AG10803 (cell line): ENCODE data around the gene PRKAB1.

Experiments
- DNase-seq: peaks from one replicate; pipeline ENCODE4 v3.0.0; 2010; ENCODE audit warnings: low read depth
- H3K4me3 ChIP-seq: 2 replicates; pipeline ENCODE4 v1.5.1; 2011; ENCODE audit warnings: mild to moderate bottlenecking, low read length, control low read depth
- TF ChIP-seq, protein P1 (sequence below): conservative IDR thresholded peaks from 2 replicates; pipeline ENCODE4 v1.5.1; 2011; ENCODE audit warnings: mild to moderate bottlenecking, low read length, control low read depth, inconsistent platforms

The PRKAB1 gene

DNA sequence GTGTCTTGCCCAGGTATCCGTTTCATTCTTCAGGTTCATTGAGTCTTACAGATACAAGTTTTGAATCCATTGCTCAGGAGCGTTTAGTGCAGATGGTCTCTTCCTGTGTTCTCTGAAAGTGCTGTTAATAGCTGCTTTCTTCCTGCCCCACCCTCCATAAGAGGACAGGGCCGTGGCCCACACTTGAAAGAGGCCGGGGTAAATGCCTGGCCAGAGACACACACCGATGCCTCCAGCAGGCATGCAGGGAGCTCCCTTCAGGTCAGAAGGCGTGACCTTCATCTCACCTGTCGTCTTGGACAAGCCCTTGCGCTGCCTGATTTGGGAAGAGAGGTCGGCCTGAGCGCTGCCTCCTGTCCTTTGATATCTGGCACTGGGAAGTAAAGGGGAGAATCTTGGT, 11.6 kb downstream of the PRKAB1 start:
- TF ChIP-seq, protein P1, sequence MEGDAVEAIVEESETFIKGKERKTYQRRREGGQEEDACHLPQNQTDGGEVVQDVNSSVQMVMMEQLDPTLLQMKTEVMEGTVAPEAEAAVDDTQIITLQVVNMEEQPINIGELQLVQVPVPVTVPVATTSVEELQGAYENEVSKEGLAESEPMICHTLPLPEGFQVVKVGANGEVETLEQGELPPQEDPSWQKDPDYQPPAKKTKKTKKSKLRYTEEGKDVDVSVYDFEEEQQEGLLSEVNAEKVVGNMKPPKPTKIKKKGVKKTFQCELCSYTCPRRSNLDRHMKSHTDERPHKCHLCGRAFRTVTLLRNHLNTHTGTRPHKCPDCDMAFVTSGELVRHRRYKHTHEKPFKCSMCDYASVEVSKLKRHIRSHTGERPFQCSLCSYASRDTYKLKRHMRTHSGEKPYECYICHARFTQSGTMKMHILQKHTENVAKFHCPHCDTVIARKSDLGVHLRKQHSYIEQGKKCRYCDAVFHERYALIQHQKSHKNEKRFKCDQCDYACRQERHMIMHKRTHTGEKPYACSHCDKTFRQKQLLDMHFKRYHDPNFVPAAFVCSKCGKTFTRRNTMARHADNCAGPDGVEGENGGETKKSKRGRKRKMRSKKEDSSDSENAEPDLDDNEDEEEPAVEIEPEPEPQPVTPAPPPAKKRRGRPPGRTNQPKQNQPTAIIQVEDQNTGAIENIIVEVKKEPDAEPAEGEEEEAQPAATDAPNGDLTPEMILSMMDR = no peak
- no peak overlapping the region for H3K4me3 ChIP-seq
- no peak for DNase-seq

DNA sequence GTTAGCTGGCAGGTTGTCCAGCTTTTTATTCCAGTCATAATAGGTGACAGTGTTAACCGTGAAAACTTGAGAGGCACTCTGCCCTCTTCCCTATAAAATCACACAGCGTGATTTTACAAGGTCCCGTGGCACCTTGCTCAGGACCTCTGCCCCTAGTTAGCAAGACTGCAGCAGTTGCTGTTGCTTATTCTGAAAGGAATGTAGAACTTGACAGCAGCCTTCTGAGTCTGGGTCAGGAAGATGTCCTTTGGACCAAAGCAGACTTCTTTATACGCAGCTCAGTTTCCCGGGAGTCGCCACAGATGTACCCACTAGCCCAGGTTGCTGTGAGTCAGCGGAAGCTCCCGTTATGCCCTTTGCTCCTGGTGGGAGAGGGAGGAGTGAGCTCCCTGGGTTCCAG, 13.2 kb downstream of the PRKAB1 start:
- TF ChIP-seq, protein P1 = no peak
- no peak overlapping the region for H3K4me3 ChIP-seq
- DNase-seq = no peak

DNA sequence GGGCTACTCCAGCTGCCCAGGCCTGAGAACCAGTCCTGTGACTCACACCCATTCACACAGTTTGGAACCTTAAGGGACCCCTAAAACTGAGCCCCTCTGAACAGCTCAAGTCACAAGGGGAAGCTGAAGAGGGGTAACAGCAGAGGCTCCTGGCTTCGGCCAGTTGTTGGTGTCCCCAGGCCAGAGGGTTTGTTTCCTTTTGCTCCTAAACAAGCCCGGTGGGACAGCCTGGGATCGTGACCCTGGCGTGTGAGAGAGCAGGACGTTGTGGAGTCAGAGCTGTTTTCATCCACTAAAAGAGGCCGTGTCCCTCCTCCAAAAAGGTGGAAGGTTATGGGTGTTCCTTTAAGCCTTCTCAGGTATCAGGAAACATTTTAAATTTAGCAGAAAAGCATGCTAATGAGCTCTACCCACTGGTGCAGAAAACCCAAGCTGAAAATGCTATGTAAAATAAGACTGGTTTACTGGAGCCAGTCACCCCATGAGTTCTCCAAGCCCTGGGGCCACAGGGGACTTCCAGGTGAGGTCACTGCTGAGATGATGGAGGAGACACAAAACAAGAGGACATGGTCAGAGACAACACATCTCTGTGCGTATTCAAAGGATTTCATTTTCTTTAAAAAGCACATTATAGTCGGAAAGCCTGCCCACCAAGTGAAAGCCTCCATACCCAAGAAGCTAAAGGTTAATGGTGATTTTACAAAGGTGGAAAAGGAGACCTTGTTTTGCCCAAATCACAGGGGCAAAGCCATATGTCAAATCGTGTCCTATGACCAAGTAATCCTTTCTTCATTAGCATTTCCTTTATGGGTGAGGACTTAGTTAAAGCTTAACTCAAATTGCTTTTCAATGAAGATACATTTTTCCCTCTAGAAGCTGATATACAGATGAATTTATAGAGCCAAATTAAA, 14.1 kb downstream of the PRKAB1 start:
- TF ChIP-seq, protein P1 = no peak
- no peak overlapping the region for H3K4me3 ChIP-seq

DNA sequence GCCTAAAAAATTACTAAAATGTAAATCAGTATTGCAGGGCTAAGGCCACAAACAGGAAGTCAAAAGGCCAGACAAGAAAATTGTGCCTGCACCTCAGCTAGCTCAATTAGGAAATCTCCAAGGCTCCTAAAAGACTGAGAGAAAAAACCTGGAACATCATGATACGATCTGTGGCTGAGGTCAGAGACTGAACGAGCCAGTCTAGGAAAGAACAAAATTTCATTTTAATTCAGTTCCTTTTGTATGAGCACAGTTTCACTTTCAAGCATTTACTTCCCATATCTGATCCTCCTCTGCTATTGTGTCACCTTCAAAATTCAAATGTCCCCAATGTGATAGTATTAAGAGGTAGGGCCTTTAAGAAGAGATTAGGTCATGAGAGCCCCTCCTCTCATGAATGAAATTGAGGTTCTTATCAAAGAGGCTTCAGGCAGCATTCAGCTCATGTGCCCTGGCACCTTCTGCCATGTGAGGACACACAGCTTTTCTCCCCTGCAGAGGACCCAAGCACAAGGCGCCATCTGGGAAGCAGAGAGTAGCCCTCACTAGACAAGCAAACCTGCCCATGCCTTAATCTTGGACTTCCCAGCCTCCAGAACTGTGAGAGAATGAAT, 14.8 kb downstream of the PRKAB1 start:
- DNase-seq = no peak
- TF ChIP-seq, protein P1 = no peak
- H3K4me3 ChIP-seq = no peak overlapping the region

More for the DNA sequence above, 14.1 kb downstream of the PRKAB1 start:
- no peak for DNase-seq

DNA sequence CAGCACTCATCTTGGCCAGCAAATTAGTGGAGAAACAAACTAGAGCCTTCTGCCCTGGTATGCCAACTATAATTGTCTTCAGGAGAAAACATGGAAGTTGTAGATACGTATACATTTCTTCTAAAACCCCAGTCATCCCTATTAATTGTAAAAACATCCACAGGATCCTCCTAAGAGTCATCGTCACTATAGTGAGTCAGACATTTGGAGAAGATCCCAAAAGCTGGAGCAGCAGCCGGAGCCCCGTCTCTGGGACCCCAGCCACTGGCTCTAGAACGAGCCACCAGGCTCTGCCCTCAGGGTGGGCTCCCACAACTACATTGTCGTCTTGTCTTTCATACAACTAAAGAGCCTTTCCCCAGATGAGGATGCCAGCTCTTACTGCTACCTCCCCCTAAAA, 15.5 kb downstream of the PRKAB1 start:
- TF ChIP-seq, protein P1 = no peak
- peak; percentile 25 for DNase-seq
- H3K4me3 ChIP-seq = no peak overlapping the region

DNA sequence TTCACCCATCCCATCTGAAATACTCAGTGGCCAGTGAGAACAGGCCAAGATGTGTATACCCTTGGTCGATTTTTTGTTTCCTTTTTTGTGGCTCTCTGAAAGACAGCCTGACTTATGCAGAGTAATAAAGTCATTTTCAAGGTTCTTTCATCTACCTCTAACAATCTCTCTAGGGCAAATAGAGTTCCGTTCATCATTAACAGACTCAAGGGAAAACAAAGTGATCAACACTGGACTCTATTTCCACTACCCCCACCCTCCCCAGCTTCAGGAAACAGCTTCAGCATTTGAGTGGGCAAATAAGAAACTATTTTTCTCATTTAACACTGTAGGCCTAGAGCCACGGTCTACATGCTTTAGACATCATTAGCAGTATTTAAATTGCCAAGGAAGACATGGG, 15.9 kb downstream of the PRKAB1 start:
- H3K4me3 ChIP-seq = no peak overlapping the region
- TF ChIP-seq, protein P1 = no peak
- no peak for DNase-seq
